ENCODE results near the gene GALNS. TPM values are rescaled to one million over a fixed set of nuclear protein-coding genes. Genes with fewer than 3 reads are reported as not detected.

The GALNS gene
- total and polyA plus RNA-seq, 2 of the 13 experiments (the other 11 are each of a cell fraction or from before 2014, with no cell fraction given), result 9.2 to 9.8 TPM

DNA sequence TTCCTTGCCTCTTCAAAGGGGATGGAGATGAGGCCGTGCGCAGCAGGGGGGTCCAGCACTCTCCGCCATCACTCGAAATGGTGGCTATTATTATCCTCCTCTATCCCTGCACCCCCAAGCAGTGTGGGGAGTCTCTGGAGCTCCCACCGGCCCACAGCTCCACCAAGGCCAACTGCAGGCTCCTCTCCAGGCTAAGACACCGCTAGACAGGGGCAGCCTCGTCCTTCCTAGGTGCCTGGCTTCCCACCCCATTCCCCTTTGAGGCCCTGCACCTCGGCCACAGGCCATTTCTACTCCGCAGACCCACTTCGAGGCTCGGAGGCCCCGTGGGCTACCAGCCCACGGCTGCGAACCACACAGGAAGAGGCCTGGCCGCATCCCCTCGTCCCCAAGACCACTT is 49.3 kb upstream of the GALNS start (continued):
- TF ChIP-seq, protein P1, sequence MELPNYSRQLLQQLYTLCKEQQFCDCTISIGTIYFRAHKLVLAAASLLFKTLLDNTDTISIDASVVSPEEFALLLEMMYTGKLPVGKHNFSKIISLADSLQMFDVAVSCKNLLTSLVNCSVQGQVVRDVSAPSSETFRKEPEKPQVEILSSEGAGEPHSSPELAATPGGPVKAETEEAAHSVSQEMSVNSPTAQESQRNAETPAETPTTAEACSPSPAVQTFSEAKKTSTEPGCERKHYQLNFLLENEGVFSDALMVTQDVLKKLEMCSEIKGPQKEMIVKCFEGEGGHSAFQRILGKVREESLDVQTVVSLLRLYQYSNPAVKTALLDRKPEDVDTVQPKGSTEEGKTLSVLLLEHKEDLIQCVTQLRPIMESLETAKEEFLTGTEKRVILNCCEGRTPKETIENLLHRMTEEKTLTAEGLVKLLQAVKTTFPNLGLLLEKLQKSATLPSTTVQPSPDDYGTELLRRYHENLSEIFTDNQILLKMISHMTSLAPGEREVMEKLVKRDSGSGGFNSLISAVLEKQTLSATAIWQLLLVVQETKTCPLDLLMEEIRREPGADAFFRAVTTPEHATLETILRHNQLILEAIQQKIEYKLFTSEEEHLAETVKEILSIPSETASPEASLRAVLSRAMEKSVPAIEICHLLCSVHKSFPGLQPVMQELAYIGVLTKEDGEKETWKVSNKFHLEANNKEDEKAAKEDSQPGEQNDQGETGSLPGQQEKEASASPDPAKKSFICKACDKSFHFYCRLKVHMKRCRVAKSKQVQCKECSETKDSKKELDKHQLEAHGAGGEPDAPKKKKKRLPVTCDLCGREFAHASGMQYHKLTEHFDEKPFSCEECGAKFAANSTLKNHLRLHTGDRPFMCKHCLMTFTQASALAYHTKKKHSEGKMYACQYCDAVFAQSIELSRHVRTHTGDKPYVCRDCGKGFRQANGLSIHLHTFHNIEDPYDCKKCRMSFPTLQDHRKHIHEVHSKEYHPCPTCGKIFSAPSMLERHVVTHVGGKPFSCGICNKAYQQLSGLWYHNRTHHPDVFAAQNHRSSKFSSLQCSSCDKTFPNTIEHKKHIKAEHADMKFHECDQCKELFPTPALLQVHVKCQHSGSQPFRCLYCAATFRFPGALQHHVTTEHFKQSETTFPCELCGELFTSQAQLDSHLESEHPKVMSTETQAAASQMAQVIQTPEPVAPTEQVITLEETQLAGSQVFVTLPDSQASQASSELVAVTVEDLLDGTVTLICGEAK (IDR thresholded peaks at IDR 0.05), result no peak
- TF ChIP-seq, protein P1 (CRISPR knock-in tag; IDR thresholded peaks at IDR 0.05), result no peak
- TF ChIP-seq ZNF746 (CRISPR knock-in tag; IDR thresholded peaks at IDR 0.05) (no peak), MED8 (CRISPR knock-in tag; IDR thresholded peaks at IDR 0.05; ENCODE audit: insufficient replicate concordance) (no peak), FOXP1 (IDR thresholded peaks at IDR 0.05) (no peak), FOXP1 (CRISPR knock-in tag; IDR thresholded peaks at IDR 0.05) (no peak)
